Left ventricle myocardium superior (tissue), 1 donor: ENCODE data around the gene HECTD2. TPM values are rescaled to one million over a fixed set of nuclear protein-coding genes. Genes with fewer than 3 reads are reported as not detected.
"Not testable (repeated sequence)": the region's sequence is repeated elsewhere in the genome, so short reads cannot be mapped to it uniquely, and the experiment has no call there.

Source experiments
- ATAC-seq: fragments of 200-7000 bp; cut with Tn5 transposase; one replicate; pipeline ENCODE4 v1.9.1; 2020; ENCODE audit warnings: mild to moderate bottlenecking, moderate library complexity
- DNase-seq: peaks from one replicate; pipeline ENCODE4 v3.0.0-alpha.2; 2020
- intact Hi-C: fragments of 100-400 bp; cut with micrococcal nuclease; formaldehyde crosslinking; loops from one replicate; pipeline ENCODE4 v1.11.0; 2022
- long read RNA-seq: library from polyadenylated mRNA; unstranded; transcript quantifications from one replicate; pipeline ENCODE4 v2.0.0, GENCODE V29; 2021
- total RNA-seq: library from RNA; stranded (reverse); fragmentation: NEBNext Ultra II Directional; extraction: Animal tissue kit (Norgen Biotek cat#: 25700); gene quantifications from one replicate; pipeline ENCODE4 v1.2.1, GENCODE V29; 2021
- donor health status: DM: no; HTN: yes; CAD: no; lungs with severe emphysema.

HECTD2 gene
- total RNA-seq = 3.0 TPM
- long read RNA-seq, full-length matches to known transcripts = 1 of 3 reads
- long read RNA-seq, partial matches to known transcripts = 2 of 3 reads
- long read RNA-seq, other reads (novel, unspliced or antisense) = 0 of 3 reads

- DNase-seq (peak; percentile 92), ATAC-seq (peak; percentile 88)
- intact Hi-C loops = no loop called here
These were observed at the start of gene HECTD2 for GRCh38 chr10:91409869-91410637. TSS of gene HECTD2 (plus strand) at chr10:91410344. CDS start at chr10:91410439, 95 bp downstream.

DNA sequence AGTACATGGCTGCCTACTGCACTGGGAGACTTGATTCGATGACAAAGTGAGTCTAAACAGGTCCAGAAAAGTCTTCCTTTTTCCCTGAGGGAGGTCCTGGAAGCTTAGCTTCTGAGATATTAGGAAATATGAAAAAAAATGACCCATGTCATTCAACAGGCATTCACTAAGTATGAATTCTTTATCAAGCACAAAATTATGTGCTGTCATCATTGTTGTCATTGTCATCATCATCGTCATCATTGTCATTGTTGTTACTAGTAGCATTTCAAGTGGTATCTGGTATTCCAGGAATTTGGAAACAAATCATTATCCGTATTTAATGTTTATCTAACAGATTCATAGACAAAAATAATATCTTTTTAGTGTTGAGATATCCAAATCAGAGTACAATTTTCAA, 49.7 kb upstream of the HECTD2 start:
- no peak for DNase-seq
- intact Hi-C loops = no loop called here
- ATAC-seq = no peak

GRCh38 chr10:91365519-91365918, 44.6 kb upstream of the HECTD2 start:
- DNase-seq, intact Hi-C loops, ATAC-seq: not testable (repeated sequence)

GRCh38 chr10:91366704-91367103, 43.4 kb upstream of the HECTD2 start:
- DNase-seq = no peak
- ATAC-seq = no peak
- intact Hi-C loops = no loop called here

GRCh38 chr10:91367127-91367531, 43.0 kb upstream of the HECTD2 start:
- intact Hi-C loops = no loop called here

GRCh38 chr10:91367558-91367957, 42.6 kb upstream of the HECTD2 start:
- peak; percentile 97 for ATAC-seq

More at GRCh38 chr10:91367127-91367531, 43.0 kb upstream of the HECTD2 start:
- ATAC-seq = peak; percentile 95
- no peak for DNase-seq

DNA sequence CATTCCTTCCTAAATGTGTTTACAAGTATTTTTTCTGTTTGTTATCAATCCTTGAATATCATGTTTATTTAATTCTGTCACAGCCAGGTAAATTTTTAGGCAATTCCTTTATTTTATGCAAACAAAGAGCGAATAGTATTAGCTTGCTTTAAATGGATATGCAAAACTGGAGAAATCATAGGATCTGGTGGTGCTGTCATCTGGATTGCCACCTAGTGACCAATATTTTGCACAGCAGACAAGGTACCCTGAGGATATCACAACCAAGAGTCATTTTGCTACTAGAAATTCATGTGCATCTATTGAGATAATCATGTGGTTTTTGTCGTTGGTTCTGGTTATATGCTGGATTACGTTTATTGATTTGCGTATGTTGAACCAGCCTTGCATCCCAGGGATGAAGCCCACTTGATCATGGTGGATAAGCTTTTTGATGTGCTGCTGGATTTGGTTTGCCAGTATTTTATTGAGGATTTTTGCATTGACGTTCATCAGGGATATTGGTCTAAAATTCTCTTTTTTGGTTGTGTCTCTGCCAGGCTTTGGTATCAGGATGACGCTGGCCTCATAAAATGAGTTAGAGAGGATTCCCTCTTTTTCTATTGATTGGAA, 40.1 kb upstream of the HECTD2 start:
- ATAC-seq = peak; percentile 56
- intact Hi-C loops, DNase-seq: not testable (repeated sequence)

More at GRCh38 chr10:91367558-91367957, 42.6 kb upstream of the HECTD2 start:
- DNase-seq = no peak
- intact Hi-C loops = no loop called here

DNA sequence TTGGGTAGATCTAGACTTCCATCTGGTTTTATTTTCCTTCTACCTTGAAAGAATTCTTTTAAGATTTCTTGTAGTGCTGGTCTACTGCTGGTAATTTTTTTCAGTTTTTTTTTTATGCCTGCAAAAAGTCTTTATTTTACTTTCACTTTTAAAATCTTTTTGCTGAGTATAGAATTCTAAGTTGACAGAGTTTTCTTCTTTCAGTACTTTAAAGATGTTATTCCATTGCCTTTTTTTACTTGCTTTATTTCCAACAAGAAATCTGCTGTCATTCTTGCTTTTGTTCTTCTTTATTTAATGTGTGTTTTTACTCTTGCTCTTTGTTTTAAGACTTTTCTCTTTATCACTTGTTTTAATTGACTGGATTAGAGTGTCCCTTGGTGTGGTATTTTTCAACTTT, 36.1 kb upstream of the HECTD2 start:
- DNase-seq (no peak), ATAC-seq (no peak)
- intact Hi-C loops = no loop called here

DNA sequence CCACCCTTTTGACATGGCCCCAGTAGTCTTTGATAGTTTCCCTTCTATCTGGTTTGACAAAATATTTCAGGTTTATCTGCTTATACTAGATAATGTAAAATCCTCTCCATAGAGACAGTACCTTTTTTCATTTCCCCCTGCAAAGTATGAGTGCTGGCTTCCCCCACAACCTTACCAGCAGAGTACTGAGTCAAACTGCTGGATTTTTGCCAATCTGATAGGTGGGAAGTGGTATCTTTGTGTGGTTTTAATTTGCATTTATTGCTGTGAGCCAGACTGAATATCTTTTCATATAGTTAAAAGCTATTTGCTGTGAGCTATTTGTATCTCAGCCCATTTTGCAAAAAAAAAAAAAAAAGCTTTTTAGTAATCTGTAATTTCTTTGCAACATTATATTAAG, 32.1 kb upstream of the HECTD2 start:
- DNase-seq = no peak
- intact Hi-C loops = no loop called here
- ATAC-seq = no peak

DNA sequence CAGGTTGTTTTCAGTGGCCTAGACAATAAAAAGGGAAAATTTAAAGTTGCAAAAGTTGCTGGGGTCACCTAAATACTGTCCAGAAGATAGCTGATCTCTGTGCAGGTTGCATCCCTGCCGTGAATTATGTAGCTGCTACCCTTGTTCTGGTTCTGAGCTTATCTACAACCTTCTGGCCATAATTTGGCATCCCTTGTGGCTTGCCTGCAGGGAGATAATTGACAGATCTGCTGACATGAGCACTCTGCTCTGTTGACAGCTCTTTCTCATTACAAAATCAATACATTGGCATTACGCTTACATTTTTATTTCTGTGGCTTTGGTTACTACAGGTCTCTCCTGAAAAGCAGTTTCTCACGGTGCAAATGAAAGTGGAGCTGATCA, 29.3 kb upstream of the HECTD2 start:
- intact Hi-C loops = no loop called here
- ATAC-seq (peak; percentile 62), DNase-seq (no peak)

GRCh38 chr10:91381257-91381891, 28.8 kb upstream of the HECTD2 start:
- DNase-seq (peak; percentile 43), ATAC-seq (peak; percentile 91)
- intact Hi-C loops = no loop called here

DNA sequence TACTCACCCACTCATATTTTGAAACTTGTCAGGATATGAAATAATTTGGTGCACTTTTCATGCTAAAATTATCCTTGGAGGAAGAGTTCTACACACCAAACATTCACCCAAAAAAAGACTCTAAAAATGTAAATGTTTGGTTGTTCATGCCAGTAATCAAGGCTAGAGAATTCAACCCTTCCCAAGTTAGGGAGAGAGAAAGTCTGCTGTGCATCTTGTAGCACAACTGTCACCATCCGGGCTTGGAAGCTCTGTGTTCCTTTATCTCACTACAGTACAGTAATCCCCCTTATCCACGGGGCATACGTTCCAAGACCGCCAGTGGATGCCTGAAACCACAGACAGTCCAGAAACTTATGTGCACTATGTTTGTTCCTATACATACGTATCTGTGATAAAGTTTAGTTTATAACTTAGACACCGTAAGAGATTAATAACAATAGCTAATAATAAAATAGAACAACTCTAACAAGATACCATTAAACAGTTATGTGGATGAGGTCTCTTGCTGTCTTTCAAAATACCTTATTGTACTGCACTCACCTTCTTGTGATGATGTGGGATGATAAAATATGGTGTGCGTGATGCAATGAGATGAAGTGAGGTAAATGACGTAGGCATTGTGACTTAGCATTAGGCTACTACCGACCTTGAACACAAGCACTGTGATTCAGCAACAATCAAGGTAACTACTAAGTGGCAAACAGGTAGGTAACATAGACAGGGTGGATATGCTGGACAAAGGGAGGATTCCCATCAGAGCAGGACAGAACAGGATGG, 24.6 kb upstream of the HECTD2 start:
- no peak for DNase-seq
- intact Hi-C loops = no loop called here
- ATAC-seq = no peak

GRCh38 chr10:91389636-91390512, 20.3 kb upstream of the HECTD2 start:
- intact Hi-C loops = no loop called here
- DNase-seq (no peak), ATAC-seq (peak; percentile 78)

GRCh38 chr10:91390513-91390825, 19.7 kb upstream of the HECTD2 start:
- DNase-seq, ATAC-seq, intact Hi-C loops: not testable (repeated sequence)

DNA sequence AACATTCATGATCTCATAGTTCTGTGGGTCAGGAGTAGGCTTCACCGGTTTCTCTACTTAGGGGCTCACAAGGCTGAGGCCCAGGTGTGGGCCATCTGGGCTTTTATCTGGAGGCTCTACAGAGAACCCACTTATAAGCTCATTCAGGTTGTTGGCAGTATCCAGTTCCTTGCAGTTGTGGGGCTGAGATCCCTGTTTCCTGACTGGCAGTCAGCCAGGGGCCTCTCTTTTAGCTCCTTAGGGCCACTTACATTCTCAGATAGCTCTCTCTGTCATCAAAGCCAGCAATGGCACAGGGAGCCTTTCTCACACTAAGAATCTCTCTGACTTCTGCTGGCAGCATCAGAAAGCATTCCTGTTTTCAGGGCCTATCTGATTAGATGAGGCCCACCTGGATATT, 18.2 kb upstream of the HECTD2 start:
- intact Hi-C loops = no loop called here
- DNase-seq (no peak), ATAC-seq (no peak)

- intact Hi-C loops = no loop called here
- ATAC-seq (no peak), DNase-seq (no peak)
These were observed 3.8 kb upstream of the HECTD2 start for GRCh38 chr10:91406322-91406721.

DNA sequence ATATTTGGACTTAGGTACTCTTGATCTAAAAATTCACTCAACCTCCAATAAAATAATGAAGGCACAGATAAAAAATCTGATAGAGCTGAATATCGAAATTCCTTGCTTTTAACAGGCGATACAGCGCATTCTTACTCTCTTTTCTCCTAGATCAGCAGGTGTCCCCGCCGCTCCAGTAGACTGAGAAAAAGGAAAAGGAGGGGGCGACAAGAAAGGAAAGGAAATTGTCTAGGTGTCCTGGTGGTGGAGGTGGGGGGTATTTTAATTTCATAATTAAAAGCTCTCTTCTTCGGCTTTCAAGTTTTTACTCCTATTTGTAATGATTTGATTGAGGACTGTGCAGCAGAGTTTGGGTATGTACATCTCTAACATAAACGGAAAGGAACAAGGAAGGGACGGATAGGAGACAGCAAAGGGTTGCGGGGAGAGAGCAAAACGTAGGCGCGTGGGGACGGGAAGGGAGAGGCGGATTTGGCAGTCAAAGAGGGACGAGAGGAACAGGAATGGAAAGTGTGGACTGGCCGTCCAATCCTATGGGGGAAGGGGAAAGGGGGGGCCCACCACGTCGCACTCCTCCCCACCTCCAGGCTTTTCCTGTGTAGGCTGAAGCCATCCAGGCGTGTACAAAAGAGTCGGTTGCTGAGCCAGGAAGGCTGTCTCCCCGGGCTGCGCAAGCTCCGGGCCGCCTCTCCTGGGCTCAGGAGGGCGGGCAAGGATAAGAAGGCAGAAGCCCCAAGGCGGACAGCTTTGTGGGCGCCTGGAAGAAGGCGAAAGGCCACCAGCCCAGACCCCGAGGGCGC, 875 bp upstream of the HECTD2 start:
- DNase-seq (peak; percentile 89), ATAC-seq (peak; percentile 96)
- intact Hi-C loops = no loop called here
